ENCODE measurements around the gene ZSWIM8.

ZSWIM8 gene

GRCh38 chr10:73807471-73807870 is 22.1 kb downstream of the ZSWIM8 start:
- Histone ChIP-seq H3K14ac (ENCODE audit: low read length) (no peak overlapping the region), H2BK12ac (ENCODE audit: low read length) (no peak overlapping the region), H3K4ac (ENCODE audit: low read depth, low read length) (no peak overlapping the region), H3K4me2 (ENCODE audit: low read length) (no peak overlapping the region), H3K79me1 (ENCODE audit: low read length) (peaks cover 4% of the 10 kb centered on the region), H3K79me2 (ENCODE audit: control insufficient read depth, insufficient read depth, low read length, poor library complexity) (peaks cover 3% of the 10 kb centered on the region), H3K9me3 (ENCODE audit: insufficient read depth, low read depth, low read length) (peaks cover 2% of the 10 kb centered on the region), H2AFZ (ENCODE audit: insufficient read depth, low read length, poor library complexity) (no peak overlapping the region), H2BK120ac (ENCODE audit: insufficient read depth, low read length, poor library complexity) (no peak overlapping the region), H2AK5ac (ENCODE audit: low read length) (no peak overlapping the region), H3K4me1 (ENCODE audit: control insufficient read depth in 1 of 2, insufficient read depth in 2 of 2, low read length in 2 of 2) (peaks cover 3% of the 10 kb centered on the region in 2 experiments), H3K23ac (ENCODE audit: low read length) (no peak overlapping the region), H2BK5ac (ENCODE audit: low read depth, low read length, poor library complexity) (no peak overlapping the region), H3K27ac (ENCODE audit: low read depth, low read length) (no peak overlapping the region), H3K36me3 (ENCODE audit: control insufficient read depth in 1 of 2, insufficient read depth in 2 of 2, low read length in 2 of 2) (peaks cover 40 to 48% of the 10 kb centered on the region in 2 experiments), H3K27me3 (ENCODE audit: insufficient read depth, low read length) (no peaks in the 10 kb centered on the region), H3K9ac (ENCODE audit: low read length) (no peak overlapping the region), H4K8ac (ENCODE audit: low read depth, low read length) (no peak overlapping the region), H4K12ac (ENCODE audit: low read depth, low read length) (no peak overlapping the region), H3K4me3 (ENCODE audit: low read depth, low read length) (no peak overlapping the region), H3K18ac (ENCODE audit: low read length) (no peak overlapping the region), H4K91ac (ENCODE audit: low read depth, low read length) (no peak overlapping the region)
- WGBS (ENCODE audit: extremely low coverage, insufficient coverage, insufficient read length): no CpG with 5 or more reads among the region's 14 CpGs
- no peak for DNase-seq

- no peak overlapping the region for H3K4me2 ChIP-seq (ENCODE audit: low read length)
- peaks cover 2% of the 10 kb centered on the region for H3K9me3 ChIP-seq (ENCODE audit: insufficient read depth, low read depth, low read length)
- no peak overlapping the region for H2AK5ac ChIP-seq (ENCODE audit: low read length)
- H3K4me3 ChIP-seq (ENCODE audit: low read depth, low read length): no peak overlapping the region
- no peak overlapping the region for H3K27ac ChIP-seq (ENCODE audit: low read depth, low read length)
- H3K79me1 ChIP-seq (ENCODE audit: low read length): peaks cover 4% of the 10 kb centered on the region
- peaks cover 3% of the 10 kb centered on the region for H3K79me2 ChIP-seq (ENCODE audit: control insufficient read depth, insufficient read depth, low read length, poor library complexity)
- no peak overlapping the region for H3K4ac ChIP-seq (ENCODE audit: low read depth, low read length)
- no peak overlapping the region for H2BK120ac ChIP-seq (ENCODE audit: insufficient read depth, low read length, poor library complexity)
- H4K91ac ChIP-seq (ENCODE audit: low read depth, low read length): no peak overlapping the region
- no peak overlapping the region for H2BK5ac ChIP-seq (ENCODE audit: low read depth, low read length, poor library complexity)
- H3K36me3 ChIP-seq (ENCODE audit: control insufficient read depth in 1 of 2, insufficient read depth in 2 of 2, low read length in 2 of 2): peaks cover 33 to 41% of the 10 kb centered on the region in 2 experiments
- WGBS (ENCODE audit: extremely low coverage, insufficient coverage, insufficient read length): no CpG with 5 or more reads among the region's 16 CpGs
- H3K9ac ChIP-seq (ENCODE audit: low read length): no peak overlapping the region
- H2BK12ac ChIP-seq (ENCODE audit: low read length): no peak overlapping the region
- H3K23ac ChIP-seq (ENCODE audit: low read length): no peak overlapping the region
- H2AFZ ChIP-seq (ENCODE audit: insufficient read depth, low read length, poor library complexity): no peak overlapping the region
- H3K18ac ChIP-seq (ENCODE audit: low read length): no peak overlapping the region
- no peak overlapping the region for H4K12ac ChIP-seq (ENCODE audit: low read depth, low read length)
- H3K14ac ChIP-seq (ENCODE audit: low read length): no peak overlapping the region
- DNase-seq: no peak
- peaks cover 3% of the 10 kb centered on the region in 2 experiments for H3K4me1 ChIP-seq (ENCODE audit: control insufficient read depth in 1 of 2, insufficient read depth in 2 of 2, low read length in 2 of 2)
- no peak overlapping the region for H4K8ac ChIP-seq (ENCODE audit: low read depth, low read length)
- no peaks in the 10 kb centered on the region for H3K27me3 ChIP-seq (ENCODE audit: insufficient read depth, low read length)
Measured at GRCh38 chr10:73808021-73808815, 22.8 kb downstream of the ZSWIM8 start.

GRCh38 chr10:73809061-73809818 is 23.8 kb downstream of the ZSWIM8 start:
- Histone ChIP-seq H3K4me1 (ENCODE audit: control insufficient read depth in 1 of 2, insufficient read depth in 2 of 2, low read length in 2 of 2) (peaks cover 3% of the 10 kb centered on the region in 2 experiments), H3K4me2 (ENCODE audit: low read length) (no peak overlapping the region), H4K8ac (ENCODE audit: low read depth, low read length) (no peak overlapping the region), H3K36me3 (ENCODE audit: control insufficient read depth in 1 of 2, insufficient read depth in 2 of 2, low read length in 2 of 2) (peaks cover 35 to 40% of the 10 kb centered on the region in 2 experiments), H3K27ac (ENCODE audit: low read depth, low read length) (no peak overlapping the region), H2BK120ac (ENCODE audit: insufficient read depth, low read length, poor library complexity) (no peak overlapping the region), H3K79me2 (ENCODE audit: control insufficient read depth, insufficient read depth, low read length, poor library complexity) (peaks cover 3% of the 10 kb centered on the region), H3K18ac (ENCODE audit: low read length) (no peak overlapping the region), H3K4ac (ENCODE audit: low read depth, low read length) (no peak overlapping the region), H4K12ac (ENCODE audit: low read depth, low read length) (no peak overlapping the region), H3K9me3 (ENCODE audit: insufficient read depth, low read depth, low read length) (peaks cover 2% of the 10 kb centered on the region), H2BK12ac (ENCODE audit: low read length) (no peak overlapping the region), H4K91ac (ENCODE audit: low read depth, low read length) (no peak overlapping the region), H3K23ac (ENCODE audit: low read length) (no peak overlapping the region), H2AFZ (ENCODE audit: insufficient read depth, low read length, poor library complexity) (peak overlapping the region; percentile 27), H3K9ac (ENCODE audit: low read length) (no peak overlapping the region), H3K4me3 (ENCODE audit: low read depth, low read length) (no peak overlapping the region), H3K14ac (ENCODE audit: low read length) (no peak overlapping the region), H3K79me1 (ENCODE audit: low read length) (peaks cover 4% of the 10 kb centered on the region), H2BK5ac (ENCODE audit: low read depth, low read length, poor library complexity) (no peak overlapping the region), H3K27me3 (ENCODE audit: insufficient read depth, low read length) (no peaks in the 10 kb centered on the region), H2AK5ac (ENCODE audit: low read length) (no peak overlapping the region)
- no CpG with 5 or more reads among the region's 5 CpGs for WGBS (ENCODE audit: extremely low coverage, insufficient coverage, insufficient read length)
- no peak for DNase-seq

GRCh38 chr10:73810358-73810734 is 24.9 kb downstream of the ZSWIM8 start:
- no peak overlapping the region for H3K4ac ChIP-seq (ENCODE audit: low read depth, low read length)
- no peak overlapping the region for H4K8ac ChIP-seq (ENCODE audit: low read depth, low read length)
- H3K79me2 ChIP-seq (ENCODE audit: control insufficient read depth, insufficient read depth, low read length, poor library complexity): peaks cover 3% of the 10 kb centered on the region
- H3K14ac ChIP-seq (ENCODE audit: low read length): no peak overlapping the region
- H2BK5ac ChIP-seq (ENCODE audit: low read depth, low read length, poor library complexity): no peak overlapping the region
- peak overlapping the region; percentile 83 for H3K4me2 ChIP-seq (ENCODE audit: low read length)
- H4K12ac ChIP-seq (ENCODE audit: low read depth, low read length): no peak overlapping the region
- no peaks in the 10 kb centered on the region for H3K27me3 ChIP-seq (ENCODE audit: insufficient read depth, low read length)
- no peak overlapping the region for H2BK120ac ChIP-seq (ENCODE audit: insufficient read depth, low read length, poor library complexity)
- no peak overlapping the region for H3K9ac ChIP-seq (ENCODE audit: low read length)
- peaks cover 3% of the 10 kb centered on the region in 2 experiments for H3K4me1 ChIP-seq (ENCODE audit: control insufficient read depth in 1 of 2, insufficient read depth in 2 of 2, low read length in 2 of 2)
- no peak overlapping the region for H4K91ac ChIP-seq (ENCODE audit: low read depth, low read length)
- no peak for DNase-seq
- no CpG with 5 or more reads among the region's 7 CpGs for WGBS (ENCODE audit: extremely low coverage, insufficient coverage, insufficient read length)
- H2AK5ac ChIP-seq (ENCODE audit: low read length): no peak overlapping the region
- H3K18ac ChIP-seq (ENCODE audit: low read length): no peak overlapping the region
- no peak overlapping the region for H3K27ac ChIP-seq (ENCODE audit: low read depth, low read length)
- H2AFZ ChIP-seq (ENCODE audit: insufficient read depth, low read length, poor library complexity): no peak overlapping the region
- H3K9me3 ChIP-seq (ENCODE audit: insufficient read depth, low read depth, low read length): peaks cover 2% of the 10 kb centered on the region
- H3K4me3 ChIP-seq (ENCODE audit: low read depth, low read length): no peak overlapping the region
- peaks cover 4% of the 10 kb centered on the region for H3K79me1 ChIP-seq (ENCODE audit: low read length)
- H2BK12ac ChIP-seq (ENCODE audit: low read length): no peak overlapping the region
- H3K23ac ChIP-seq (ENCODE audit: low read length): no peak overlapping the region
- peaks cover 37 to 43% of the 10 kb centered on the region in 2 experiments for H3K36me3 ChIP-seq (ENCODE audit: control insufficient read depth in 1 of 2, insufficient read depth in 2 of 2, low read length in 2 of 2)

Data from trophoblast cell (in vitro differentiated cells and primary cell).